ENCODE data around the gene C10orf95.
"Not testable (repeated sequence)": the region's sequence is repeated elsewhere in the genome, so short reads cannot be mapped to it uniquely, and the experiment has no call there.

C10orf95 gene

GRCh38 chr10:102451105-102451969, at the start of gene C10orf95:
TSS of gene C10orf95 (minus strand) at chr10:102451543. CDS start at chr10:102451093, 450 bp downstream.
- H3K4me3 ChIP-seq, result peak within 1 kb of the TSS; percentile 70
- in situ Hi-C loops (cut with MboI; ENCODE audit: low sequenced_read_pairs), result no loop called here
- peaks cover 18% of the 10 kb centered on the region for H3K4me1 ChIP-seq
- no peaks in the 10 kb centered on the region for H3K27me3 ChIP-seq (ENCODE audit: low read depth)
- no peaks in the 10 kb centered on the region for H3K9me3 ChIP-seq
- peaks cover 35% of the 10 kb centered on the region for H3K36me3 ChIP-seq (replicated peaks)
- DNase-seq (ENCODE audit: low spot score in 2 of 2), result peak; percentile 9 to 34

DNA sequence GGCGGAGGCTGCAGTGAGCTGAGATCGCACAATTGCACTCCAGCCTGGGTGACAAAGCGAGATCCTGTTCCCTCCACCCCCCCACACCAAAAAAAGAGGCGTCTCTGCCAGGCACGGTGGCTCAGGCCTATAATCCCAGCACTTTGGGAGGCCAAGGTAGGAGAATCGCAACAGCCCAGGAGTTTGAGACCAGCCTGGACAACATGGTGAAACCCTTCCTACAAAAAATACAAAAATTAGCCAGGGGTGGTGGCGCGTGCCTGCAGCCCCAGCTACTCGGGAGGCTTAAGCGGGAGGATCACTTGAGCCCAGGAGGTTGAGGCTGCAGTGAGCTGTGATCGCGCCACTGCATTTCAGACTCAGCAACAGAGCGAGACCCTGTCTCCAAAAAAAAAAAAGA, 49.3 kb upstream of the C10orf95 start:
- H3K36me3 ChIP-seq (replicated peaks); DNase-seq (ENCODE audit: low spot score in 2 of 2); H3K4me3 ChIP-seq; in situ Hi-C loops (cut with MboI; ENCODE audit: low sequenced_read_pairs); H3K27me3 ChIP-seq (ENCODE audit: low read depth); H3K9me3 ChIP-seq; H3K4me1 ChIP-seq: not testable (repeated sequence)

GRCh38 chr10:102499356-102499755, 48.0 kb upstream of the C10orf95 start:
- DNase-seq (ENCODE audit: low spot score in 2 of 2), result no peak
- Histone ChIP-seq H3K36me3 (replicated peaks) (no peaks in the 10 kb centered on the region), H3K27me3 (ENCODE audit: low read depth) (no peaks in the 10 kb centered on the region), H3K4me3 (no peak overlapping the region), H3K4me1 (peaks cover 4% of the 10 kb centered on the region; the same call in 1 of the 2 replicates), H3K9me3 (no peaks in the 10 kb centered on the region)
- in situ Hi-C loops (cut with MboI; ENCODE audit: low sequenced_read_pairs), result no loop called here

- H3K9me3 ChIP-seq, result no peaks in the 10 kb centered on the region
- no peaks in the 10 kb centered on the region for H3K4me1 ChIP-seq
- DNase-seq (ENCODE audit: low spot score in 2 of 2), result no peak
- H3K36me3 ChIP-seq (replicated peaks), result no peaks in the 10 kb centered on the region
- in situ Hi-C loops (cut with MboI; ENCODE audit: low sequenced_read_pairs), result no loop called here
- H3K4me3 ChIP-seq, result no peak overlapping the region
- H3K27me3 ChIP-seq (ENCODE audit: low read depth), result no peaks in the 10 kb centered on the region
These were observed 46.2 kb upstream of the C10orf95 start for GRCh38 chr10:102497545-102497944.

DNA sequence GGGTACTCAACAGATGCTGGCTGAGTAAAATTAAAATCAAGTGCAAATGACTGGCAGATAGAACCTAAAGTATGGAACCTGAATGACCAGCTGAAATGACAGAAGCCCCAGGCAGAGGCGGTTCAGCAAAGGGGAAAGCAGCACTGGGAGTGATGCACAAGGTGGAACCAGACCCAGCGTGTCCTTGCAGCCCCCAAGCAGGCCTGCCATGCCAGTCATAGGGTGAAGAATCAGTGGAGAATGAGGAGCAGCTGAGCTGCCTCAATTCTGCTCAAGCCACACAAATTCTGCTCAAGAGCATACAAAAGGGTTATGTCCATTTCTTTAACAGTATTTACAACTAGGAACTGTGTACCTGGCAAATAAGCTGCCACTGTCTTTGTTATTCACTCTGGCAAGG, 42.4 kb upstream of the C10orf95 start:
- peaks cover 18% of the 10 kb centered on the region for H3K36me3 ChIP-seq (replicated peaks)
- DNase-seq (ENCODE audit: low spot score in 2 of 2), result no peak
- no peak overlapping the region for H3K4me3 ChIP-seq
- H3K4me1 ChIP-seq, result no peaks in the 10 kb centered on the region
- H3K27me3 ChIP-seq (ENCODE audit: low read depth), result no peaks in the 10 kb centered on the region
- no peaks in the 10 kb centered on the region for H3K9me3 ChIP-seq
- in situ Hi-C loops (cut with MboI; ENCODE audit: low sequenced_read_pairs), result no loop called here

DNA sequence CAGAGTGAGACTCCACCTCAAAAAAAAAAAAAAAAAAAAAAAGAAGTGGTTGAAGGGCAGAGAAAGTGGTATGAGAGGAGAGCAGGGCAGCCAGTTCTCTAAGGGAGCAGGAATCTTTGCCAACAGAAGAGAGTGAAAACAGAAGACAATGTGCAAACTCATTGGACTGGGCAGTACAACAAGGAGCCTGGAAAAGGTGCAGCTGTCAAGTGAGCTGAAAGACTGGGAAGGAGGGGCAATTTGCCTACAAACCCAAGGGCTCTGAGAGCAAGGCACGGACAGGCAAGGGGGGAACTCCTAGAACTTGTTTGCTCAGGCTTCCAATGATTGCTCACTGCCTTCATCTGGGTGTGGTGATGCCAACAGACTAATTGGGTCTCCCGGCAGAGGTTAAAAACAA, 41.6 kb upstream of the C10orf95 start:
- in situ Hi-C loops (cut with MboI; ENCODE audit: low sequenced_read_pairs), result no loop called here
- DNase-seq (ENCODE audit: low spot score in 2 of 2), result no peak
- H3K27me3 ChIP-seq (ENCODE audit: low read depth), result no peaks in the 10 kb centered on the region
- H3K4me1 ChIP-seq, result no peaks in the 10 kb centered on the region
- no peak overlapping the region for H3K4me3 ChIP-seq
- H3K9me3 ChIP-seq, result no peaks in the 10 kb centered on the region
- H3K36me3 ChIP-seq (replicated peaks), result peaks cover 26% of the 10 kb centered on the region

- peaks cover 29% of the 10 kb centered on the region for H3K36me3 ChIP-seq (replicated peaks)
- H3K9me3 ChIP-seq, result no peaks in the 10 kb centered on the region
- H3K4me1 ChIP-seq, result no peaks in the 10 kb centered on the region
- no peak for DNase-seq (ENCODE audit: low spot score in 2 of 2)
- H3K4me3 ChIP-seq, result no peak overlapping the region
- in situ Hi-C loops (cut with MboI; ENCODE audit: low sequenced_read_pairs), result no loop called here
- H3K27me3 ChIP-seq (ENCODE audit: low read depth), result no peaks in the 10 kb centered on the region
These were observed 41.1 kb upstream of the C10orf95 start for GRCh38 chr10:102492344-102492939.

DNA sequence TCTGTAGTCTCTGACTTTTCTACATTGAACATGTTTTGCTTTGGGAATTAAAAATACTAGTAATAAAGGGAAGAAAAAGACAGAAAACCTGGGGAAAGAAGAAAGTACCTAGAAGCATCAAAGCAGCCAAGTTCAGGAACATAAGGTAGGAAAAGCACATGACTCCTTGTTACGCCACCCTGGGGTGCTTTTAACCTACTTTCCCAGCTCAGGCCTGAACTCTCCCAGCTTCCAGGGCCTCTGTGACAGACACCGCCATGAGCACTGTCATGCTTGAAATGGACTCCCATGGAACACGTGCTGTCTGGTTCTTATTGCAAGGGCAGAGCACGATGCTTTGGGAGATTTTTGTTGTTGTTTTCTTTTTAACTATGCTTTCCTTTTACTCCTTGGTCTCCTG, 39.8 kb upstream of the C10orf95 start:
- H3K36me3 ChIP-seq (replicated peaks), result peaks cover 39% of the 10 kb centered on the region
- no peaks in the 10 kb centered on the region for H3K9me3 ChIP-seq
- H3K4me1 ChIP-seq, result no peaks in the 10 kb centered on the region
- no peak for DNase-seq (ENCODE audit: low spot score in 2 of 2)
- H3K4me3 ChIP-seq, result no peak overlapping the region
- no peaks in the 10 kb centered on the region for H3K27me3 ChIP-seq (ENCODE audit: low read depth)
- in situ Hi-C loops (cut with MboI; ENCODE audit: low sequenced_read_pairs), result no loop called here

DNA sequence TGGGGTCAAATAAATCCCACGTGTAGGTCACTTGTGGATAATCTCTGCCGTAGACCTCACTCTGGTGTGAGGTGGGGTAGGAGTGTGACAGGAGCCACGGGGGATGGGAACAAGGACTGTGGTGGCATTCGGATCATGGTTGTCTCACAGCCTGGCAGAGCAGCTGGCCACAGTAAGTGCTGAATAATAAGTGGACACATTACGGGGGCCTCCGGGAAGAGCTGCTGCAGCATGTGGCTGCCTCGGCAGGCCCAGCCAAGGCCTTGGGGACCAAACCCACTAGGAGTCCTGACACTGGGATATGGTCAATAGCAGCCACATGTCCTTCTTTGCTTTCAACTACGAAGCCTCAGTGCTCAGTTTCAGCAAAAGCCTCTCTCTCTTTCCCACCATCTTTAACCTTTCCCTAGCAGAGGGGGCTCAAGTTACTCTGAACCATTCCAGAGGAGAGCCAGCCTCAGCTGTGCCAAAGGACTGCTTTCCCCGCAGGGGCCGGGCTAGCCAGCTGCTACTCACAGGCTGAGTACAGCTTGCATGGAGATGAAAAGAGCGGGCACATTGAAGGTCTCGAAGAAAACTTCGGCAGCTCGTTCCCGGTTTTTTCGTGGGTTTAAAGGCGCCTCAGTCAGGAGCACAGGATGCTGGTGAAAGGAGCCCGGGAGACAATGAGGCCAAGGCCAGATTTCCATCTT, 33.9 kb upstream of the C10orf95 start:
- peaks cover 91% of the 10 kb centered on the region for H3K36me3 ChIP-seq (replicated peaks)
- no peaks in the 10 kb centered on the region for H3K27me3 ChIP-seq (ENCODE audit: low read depth)
- in situ Hi-C loops (cut with MboI; ENCODE audit: low sequenced_read_pairs), result no loop called here
- no peaks in the 10 kb centered on the region for H3K4me1 ChIP-seq
- DNase-seq (ENCODE audit: low spot score in 2 of 2), result no peak
- no peak overlapping the region for H3K4me3 ChIP-seq
- H3K9me3 ChIP-seq, result no peaks in the 10 kb centered on the region

DNA sequence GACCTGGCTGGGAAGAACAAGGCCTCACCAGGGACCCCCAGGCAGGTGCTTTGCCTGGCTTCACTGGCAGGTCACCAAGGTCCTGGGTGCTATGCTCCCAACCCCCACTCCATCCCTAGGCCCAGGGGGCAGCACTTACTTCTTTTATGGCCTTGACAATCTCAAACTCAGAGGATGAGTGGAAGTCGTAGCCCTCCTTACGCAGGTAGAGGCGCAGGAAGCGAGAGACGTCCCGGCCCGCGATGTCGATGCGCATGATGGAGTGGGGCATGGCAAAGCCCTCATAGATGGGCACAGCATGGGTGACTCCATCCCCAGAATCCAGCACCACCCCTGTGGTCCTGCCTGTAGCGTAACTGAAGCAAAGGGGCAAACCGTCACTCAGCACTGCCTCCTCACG, 32.7 kb upstream of the C10orf95 start:
- Histone ChIP-seq H3K36me3 (replicated peaks) (peaks cover 91% of the 10 kb centered on the region), H3K27me3 (ENCODE audit: low read depth) (no peaks in the 10 kb centered on the region), H3K9me3 (no peaks in the 10 kb centered on the region), H3K4me1 (no peaks in the 10 kb centered on the region), H3K4me3 (no peak overlapping the region)
- DNase-seq (ENCODE audit: low spot score in 2 of 2), result no peak
- in situ Hi-C loops (cut with MboI; ENCODE audit: low sequenced_read_pairs), result no loop called here

DNA sequence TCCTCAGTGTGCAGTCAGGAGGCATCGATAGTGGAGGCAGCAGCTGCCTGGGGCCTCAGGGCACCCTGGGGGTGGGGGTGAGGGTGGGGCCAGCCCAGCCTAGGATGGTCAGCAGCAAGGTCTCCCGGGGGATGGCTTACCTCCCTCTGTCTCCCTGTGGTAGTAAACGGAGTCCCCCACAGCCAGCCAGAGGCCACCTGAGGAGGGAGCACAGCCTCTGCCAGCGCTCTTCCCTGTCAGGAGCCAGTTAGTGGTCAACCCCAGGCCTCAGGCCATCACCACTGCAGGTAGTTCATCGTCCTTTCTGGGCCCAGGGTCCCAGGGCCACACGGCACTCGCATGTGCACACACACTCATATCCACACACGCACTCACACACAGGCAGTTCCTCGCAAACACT, 29.1 kb upstream of the C10orf95 start:
- Histone ChIP-seq H3K27me3 (ENCODE audit: low read depth) (no peaks in the 10 kb centered on the region), H3K36me3 (replicated peaks) (peaks cover 64% of the 10 kb centered on the region), H3K4me1 (no peaks in the 10 kb centered on the region), H3K4me3 (no peak overlapping the region), H3K9me3 (no peaks in the 10 kb centered on the region)
- in situ Hi-C loops (cut with MboI; ENCODE audit: low sequenced_read_pairs), result no loop called here
- no peak for DNase-seq (ENCODE audit: low spot score in 2 of 2)

DNA sequence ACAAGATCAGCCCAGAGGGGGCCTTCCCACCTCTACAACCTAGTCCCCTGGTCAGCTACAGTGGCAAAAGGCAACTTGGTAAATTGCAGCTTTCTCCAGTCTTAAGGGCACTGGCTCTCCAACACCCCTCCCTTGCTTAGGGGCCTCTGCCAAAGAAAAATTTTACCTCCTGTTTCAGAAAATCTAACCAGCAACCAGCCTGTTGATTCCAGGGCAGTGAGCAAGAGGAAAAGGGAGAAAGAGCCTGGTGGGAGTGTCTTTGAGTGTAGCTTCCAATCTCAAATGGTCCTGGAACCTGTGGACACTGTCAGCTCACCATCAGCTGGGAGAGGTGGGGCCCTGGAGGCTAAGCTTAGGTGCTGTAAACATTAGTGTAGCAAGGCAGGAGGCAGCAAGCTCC, 28.3 kb upstream of the C10orf95 start:
- Histone ChIP-seq H3K36me3 (replicated peaks) (peaks cover 56% of the 10 kb centered on the region), H3K4me1 (no peaks in the 10 kb centered on the region), H3K27me3 (ENCODE audit: low read depth) (no peaks in the 10 kb centered on the region), H3K4me3 (no peak overlapping the region), H3K9me3 (no peaks in the 10 kb centered on the region)
- DNase-seq (ENCODE audit: low spot score in 2 of 2), result no peak
- in situ Hi-C loops (cut with MboI; ENCODE audit: low sequenced_read_pairs), result no loop called here

GRCh38 chr10:102476466-102477141, 25.3 kb upstream of the C10orf95 start:
- H3K4me3 ChIP-seq, result no peak overlapping the region
- DNase-seq (ENCODE audit: low spot score in 2 of 2), result no peak
- H3K27me3 ChIP-seq (ENCODE audit: low read depth), result no peaks in the 10 kb centered on the region
- in situ Hi-C loops (cut with MboI; ENCODE audit: low sequenced_read_pairs), result no loop called here
- H3K4me1 ChIP-seq, result no peaks in the 10 kb centered on the region
- no peaks in the 10 kb centered on the region for H3K9me3 ChIP-seq
- H3K36me3 ChIP-seq (replicated peaks), result peaks cover 26% of the 10 kb centered on the region

Data from HAP-1 (cell line).